GM12865 (cell line): ENCODE measurements around the gene CCDC27.

Experiments
- DNase-seq: peaks from one replicate; pipeline ENCODE4 v3.0.0; 2010; ENCODE audit warnings: low read depth
- H3K4me3 ChIP-seq: 2 replicates; pipeline ENCODE4 v1.5.1; 2011; ENCODE audit warnings: mild to moderate bottlenecking, low read depth, low read length, control low read depth
- TF ChIP-seq, protein P1 (sequence below): IDR thresholded peaks from 2 replicates; pipeline ENCODE4 v1.5.1; 2011; ENCODE audit warnings: low read length, control low read depth, low read depth, inconsistent platforms; ENCODE audit not compliant: insufficient read depth; ENCODE audit errors: missing control alignments

The CCDC27 gene

DNA sequence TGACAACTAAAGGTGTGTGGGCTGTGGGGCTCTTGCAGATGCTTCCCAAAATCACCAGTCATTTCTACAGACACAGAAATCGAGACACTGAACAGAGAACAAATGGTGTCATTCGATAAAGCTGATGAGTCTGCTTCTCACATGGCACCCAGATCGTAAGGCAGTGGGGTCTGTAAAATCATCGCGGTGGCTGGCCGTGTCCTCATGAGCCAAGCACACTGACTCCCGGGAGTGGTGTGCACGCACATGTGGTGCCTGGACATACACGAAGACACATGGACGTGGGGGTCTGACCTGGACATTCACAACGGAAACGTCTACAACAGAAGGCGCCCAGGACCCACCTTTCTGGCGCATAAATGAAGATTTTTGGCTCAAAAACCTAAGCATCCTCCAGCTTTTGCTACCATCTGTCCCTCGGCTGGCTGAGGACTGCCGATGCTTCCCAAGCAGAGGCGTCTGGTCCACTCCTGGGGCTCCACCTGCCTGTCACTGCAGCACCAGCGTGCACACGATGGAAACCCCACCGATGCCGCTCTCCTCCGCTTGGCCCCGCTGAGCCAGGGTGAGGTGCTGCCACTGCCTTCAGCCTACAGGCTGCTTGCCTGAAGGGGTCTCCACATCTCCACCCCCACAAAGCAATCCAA, 27.1 kb downstream of the CCDC27 start:
- DNase-seq: no peak
- H3K4me3 ChIP-seq: no peak overlapping the region
- TF ChIP-seq, protein P1, sequence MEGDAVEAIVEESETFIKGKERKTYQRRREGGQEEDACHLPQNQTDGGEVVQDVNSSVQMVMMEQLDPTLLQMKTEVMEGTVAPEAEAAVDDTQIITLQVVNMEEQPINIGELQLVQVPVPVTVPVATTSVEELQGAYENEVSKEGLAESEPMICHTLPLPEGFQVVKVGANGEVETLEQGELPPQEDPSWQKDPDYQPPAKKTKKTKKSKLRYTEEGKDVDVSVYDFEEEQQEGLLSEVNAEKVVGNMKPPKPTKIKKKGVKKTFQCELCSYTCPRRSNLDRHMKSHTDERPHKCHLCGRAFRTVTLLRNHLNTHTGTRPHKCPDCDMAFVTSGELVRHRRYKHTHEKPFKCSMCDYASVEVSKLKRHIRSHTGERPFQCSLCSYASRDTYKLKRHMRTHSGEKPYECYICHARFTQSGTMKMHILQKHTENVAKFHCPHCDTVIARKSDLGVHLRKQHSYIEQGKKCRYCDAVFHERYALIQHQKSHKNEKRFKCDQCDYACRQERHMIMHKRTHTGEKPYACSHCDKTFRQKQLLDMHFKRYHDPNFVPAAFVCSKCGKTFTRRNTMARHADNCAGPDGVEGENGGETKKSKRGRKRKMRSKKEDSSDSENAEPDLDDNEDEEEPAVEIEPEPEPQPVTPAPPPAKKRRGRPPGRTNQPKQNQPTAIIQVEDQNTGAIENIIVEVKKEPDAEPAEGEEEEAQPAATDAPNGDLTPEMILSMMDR: no peak

DNA sequence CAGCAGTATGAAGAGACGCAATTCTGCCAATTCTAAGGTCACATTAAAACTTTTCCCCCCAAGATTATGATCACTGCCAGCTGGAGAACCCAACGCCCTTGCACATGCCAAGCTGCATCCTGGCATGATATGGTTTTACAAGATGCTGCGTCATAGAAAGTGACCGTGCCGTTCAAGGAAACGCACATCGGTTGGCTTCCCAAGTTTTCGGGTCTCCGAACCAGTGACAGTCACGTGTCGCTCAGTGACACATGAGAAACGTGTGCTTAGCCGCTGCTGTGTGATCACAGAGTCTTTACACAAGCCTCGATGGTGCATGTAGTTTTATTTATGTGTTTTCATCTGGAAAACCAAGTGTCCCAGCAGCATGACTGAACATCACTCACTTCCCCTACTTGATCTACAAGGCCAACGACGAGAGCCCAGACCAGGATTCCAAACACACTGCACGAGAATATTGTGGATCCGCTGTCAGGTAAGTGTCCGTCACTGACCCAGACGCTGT, 27.7 kb downstream of the CCDC27 start:
- no peak for DNase-seq
- H3K4me3 ChIP-seq: no peak overlapping the region
- TF ChIP-seq, protein P1: no peak

DNA sequence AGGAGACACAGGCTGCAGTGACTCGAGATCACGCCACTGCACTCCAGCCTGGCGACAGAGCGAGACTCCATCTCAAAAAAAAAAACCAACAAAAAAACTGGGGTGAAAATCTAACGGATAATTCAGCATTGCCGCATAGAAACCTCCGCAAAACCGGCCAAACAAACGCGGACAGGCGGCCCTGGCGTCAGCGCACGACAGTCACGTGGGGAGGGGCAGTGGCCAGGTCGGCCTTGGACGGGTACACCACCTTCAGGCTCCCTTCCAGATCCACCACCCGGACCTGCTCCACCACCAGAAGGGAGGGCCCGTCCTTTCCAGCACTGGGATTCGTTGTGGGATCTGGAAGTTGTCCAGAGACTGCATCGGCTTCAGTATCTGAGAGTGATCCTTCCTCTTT, 28.7 kb downstream of the CCDC27 start:
- no peak for DNase-seq
- TF ChIP-seq, protein P1: no peak
- H3K4me3 ChIP-seq: no peak overlapping the region

DNA sequence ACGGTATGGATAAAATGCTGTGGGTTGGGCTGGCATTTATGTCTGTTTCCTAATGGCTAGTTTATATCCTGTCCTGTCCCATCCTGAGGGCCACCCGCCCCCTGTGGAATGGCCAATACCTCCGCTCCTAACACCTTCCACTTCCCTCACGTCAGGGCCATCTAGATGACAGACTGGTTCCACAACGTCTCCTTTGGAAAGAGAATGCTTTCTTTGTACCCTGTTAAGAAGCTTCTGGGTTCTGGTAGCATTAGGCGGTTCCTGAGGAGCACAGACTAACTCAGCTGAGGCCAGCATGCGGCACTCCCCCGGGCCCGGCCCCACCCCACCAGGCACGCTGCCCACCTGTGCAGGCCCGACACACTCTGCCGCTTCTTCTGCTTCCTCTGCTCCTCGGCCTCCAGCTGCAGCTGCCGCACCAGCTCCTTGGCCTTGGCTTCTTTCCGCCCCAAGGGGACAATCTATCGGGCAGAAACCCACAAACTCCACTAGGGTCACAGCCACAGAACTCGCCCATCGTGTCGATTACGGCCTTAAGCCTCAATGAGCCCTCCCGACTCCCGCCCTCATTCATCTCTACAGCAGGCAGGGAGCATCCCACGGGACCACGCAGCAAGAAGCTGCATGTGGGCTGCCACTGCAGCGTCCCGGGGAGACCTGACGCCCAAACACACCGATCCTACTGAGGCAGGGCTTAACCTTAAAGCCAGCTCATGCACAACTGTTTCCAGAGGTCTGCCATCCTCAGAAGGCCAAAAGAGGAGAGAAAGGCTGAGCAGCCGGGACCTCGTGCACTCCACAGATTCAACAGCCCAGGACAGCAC, 31.6 kb downstream of the CCDC27 start:
- TF ChIP-seq, protein P1: no peak
- no peak overlapping the region for H3K4me3 ChIP-seq

DNA sequence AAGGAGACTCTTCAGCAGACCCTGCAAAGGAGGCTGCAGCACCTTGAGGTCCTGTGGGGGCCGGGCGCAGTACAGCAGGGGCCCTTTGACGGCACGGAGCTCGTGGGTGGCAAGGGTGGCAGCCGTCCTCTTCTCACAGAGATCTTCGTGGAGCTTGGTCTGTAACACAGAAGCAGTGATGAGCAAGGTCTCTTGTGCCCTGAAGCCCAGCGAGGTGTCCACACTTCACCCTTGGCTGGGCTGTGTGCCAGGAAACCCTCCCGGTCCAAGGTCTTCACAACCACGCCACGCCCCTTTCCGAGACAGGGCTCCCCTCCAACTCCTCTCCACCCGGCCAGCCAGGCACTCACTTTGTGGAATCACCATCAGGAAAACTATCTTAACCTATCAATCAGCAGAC, 32.8 kb downstream of the CCDC27 start:
- DNase-seq: no peak
- TF ChIP-seq, protein P1: no peak
- H3K4me3 ChIP-seq: no peak overlapping the region

More for the DNA sequence above, 31.6 kb downstream of the CCDC27 start:
- DNase-seq: no peak

DNA sequence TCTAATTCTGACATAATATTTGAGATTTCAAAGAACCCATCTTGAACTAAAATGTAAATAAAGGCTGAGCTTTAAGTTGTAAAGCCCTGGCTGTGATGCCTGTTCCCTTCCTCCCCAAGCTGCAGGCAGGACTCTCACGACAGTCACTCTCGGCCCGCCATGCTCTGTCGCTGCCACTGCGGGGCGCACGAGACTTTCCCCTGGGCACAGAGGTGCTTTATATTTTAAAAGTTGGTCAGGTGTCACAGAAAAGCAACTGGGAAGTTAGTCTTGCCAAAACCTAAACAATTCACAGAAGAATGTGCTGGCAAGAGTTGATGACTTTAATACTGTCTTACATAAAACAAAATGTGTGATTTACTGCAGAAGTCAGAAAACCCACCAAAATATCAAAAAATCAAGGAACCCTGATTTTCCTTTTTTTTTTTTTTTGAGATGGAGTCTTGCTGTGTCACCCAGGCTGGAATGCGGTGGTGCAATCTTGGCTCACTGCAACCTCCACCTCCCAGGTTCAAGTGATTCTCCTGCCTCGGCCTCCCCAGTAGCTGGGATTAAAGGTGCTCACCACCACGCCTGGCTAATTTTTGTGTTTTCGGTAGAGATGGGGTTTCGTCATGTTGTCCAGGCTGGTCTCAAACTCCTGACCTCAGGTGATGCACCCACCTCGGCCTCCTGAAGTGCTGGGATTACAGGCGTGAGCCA, 33.4 kb downstream of the CCDC27 start:
- H3K4me3 ChIP-seq: no peak overlapping the region
- TF ChIP-seq, protein P1: peak; percentile 58
- DNase-seq: peak; percentile 48
